ENCODE results near the gene FBXO41.
"Not testable (repeated sequence)": the region's sequence is repeated elsewhere in the genome, so short reads cannot be mapped to it uniquely, and the experiment has no call there.

Gene FBXO41

DNA sequence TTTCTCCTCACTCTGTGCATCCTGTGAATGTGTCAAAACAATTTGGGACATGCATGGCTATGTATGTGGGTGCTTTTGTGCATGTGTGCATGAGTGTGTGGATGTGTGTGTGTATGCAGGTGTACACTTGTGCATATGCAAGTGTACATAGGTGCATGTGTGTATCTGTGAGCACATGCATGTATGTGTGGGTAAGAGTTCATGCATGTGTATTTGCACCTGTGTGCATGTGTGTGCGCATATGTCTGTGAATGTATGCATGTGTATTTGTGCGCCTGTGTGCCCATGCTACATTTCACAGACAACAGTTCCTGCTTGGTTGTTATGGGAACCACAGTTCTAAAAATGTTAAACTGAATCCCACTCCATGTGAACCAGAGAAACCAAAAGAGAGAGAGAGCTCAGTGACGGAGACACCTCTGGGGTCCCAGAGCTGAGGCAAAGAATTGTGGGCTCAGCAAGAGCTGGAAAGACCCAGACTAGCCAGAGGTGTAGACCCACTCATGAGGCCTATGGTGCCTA lies 1.9 kb upstream of the FBXO41 start:
- DNase-seq (ENCODE audit: low read depth) = no peak

DNA sequence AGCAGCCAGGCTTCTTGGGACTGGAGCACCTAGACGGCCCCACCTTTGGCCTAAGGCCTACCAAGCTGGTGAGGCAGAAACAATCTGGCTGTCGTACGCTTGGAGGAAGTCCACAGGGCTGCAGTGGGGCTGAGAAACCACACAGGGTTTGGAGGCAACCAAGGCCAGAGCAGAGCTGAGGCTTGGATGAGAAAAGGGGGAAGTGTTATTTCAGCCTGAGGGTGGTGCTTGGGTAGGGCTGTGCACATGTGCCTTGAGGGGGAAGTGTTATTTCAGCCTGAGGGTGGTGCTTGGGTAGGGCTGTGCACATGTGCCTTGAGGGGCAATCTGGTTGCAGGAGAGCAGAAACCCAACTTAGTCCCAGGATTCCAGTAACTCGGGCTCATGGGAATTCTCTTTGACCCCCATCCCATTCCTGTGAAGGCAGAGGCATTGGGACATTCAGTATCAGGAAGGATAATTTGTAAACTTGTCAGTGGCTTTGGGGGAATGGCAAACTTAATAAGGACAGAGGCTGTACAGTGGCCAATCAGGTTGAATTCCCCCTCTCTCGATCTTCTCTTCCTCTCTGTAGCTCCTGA lies 971 bp upstream of the FBXO41 start:
- no peak for DNase-seq (ENCODE audit: low read depth)

DNA sequence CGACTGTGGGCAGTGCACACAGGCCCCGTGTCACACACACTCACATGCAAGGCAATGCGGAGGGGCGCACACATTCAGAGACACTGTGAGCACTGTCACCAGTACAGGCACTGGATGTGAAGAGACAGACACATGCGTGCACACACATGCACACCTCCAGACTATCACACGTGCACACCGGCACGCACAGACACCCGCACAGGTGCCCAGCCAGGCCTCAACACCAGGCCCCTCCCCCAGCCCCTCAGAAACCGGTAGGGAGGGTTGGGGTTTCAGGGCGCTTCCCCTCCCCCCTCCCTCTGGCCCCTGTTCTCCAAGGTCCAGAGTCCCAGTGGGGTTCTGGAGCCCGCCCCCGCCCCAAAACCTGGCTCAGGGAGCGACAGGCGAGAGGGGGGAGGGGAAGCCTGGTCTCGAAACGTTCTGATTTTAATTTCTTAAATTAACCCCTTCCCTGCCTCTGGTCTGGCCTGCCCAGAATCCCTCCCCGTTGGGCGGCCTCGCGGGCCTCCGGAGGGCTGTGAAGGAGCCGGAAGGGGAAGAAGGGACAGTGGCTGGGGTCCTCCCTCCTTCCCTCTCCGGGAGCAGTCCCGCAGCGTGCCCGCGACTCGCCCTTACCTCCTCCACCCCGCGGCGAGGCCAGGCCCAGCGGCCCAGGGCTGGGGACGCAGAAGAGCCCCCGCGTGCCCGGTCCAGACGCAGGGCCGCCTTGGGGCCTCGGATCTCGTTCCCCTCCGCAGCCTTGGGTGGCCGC lies 558 bp downstream of the FBXO41 start:
- DNase-seq (ENCODE audit: low read depth) = no peak

DNA sequence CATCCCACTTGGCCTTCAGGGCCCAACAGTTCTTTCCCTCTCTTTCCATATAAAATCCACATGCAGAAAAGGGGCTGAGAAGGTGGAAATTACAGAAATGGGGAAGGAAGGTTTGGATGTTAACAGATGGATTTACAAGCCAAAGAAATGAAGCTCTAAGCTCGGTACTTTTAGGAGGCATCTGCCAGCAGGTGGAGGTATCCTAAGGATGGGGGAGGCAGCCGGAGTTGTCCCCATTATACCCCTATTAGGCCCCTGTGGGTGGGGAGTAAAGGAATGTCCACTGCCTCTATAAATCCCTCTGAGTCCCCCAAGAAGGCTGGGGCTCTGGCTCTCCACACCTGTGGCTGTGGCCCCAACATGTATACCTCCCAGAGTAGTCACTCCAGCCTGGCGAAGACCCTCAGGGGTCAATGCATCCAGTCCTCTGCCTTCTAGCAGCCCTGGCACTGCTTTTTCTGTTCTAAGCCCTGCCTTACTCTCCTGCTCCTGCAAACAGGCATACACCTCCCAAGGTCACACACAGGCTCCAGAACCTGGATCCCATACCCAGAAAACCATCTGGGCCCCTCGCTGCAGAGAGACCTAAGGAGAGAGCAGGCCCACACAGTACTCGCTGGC lies 1.2 kb downstream of the FBXO41 start:
- DNase-seq (ENCODE audit: low read depth) = no peak

DNA sequence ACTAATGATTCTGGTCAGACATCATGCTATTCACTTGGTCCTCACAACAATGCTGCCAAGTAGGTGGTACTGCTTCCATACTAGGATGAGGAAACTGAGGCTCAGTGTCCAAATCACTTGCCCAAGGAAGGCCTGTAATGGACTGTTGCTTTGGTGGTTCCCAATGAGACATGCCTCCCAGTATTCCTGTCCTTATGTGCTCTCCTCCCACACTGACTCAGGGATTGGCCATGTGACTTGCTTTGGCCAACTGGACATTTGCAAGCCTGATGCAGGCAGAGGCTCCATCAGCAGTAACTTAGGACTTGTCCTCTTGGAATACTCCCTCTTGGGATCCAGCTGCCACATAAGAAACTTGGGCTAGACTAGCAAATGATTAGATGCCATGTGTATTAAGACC lies 3.0 kb downstream of the FBXO41 start:
- DNase-seq (ENCODE audit: low read depth) = no peak

DNA sequence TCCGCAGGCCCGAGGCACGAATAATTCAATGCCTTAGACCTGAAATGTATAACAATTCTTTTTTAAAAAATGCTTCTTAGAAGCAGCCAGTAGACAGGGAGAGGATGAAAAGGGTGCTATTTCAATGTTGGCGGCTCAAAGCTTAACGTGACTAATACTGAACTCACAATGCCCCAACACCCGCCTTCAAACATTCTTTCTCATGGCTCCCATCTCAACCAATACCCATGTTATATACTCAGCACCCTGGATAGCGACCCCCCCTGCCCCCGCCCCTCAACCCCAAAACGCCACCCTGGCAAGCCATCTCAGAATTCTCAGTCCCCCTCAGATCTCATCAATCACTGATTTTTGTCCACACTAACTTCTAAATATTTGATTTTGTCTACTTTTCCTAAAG lies 4.4 kb downstream of the FBXO41 start:
- no peak for DNase-seq (ENCODE audit: low read depth)

DNA sequence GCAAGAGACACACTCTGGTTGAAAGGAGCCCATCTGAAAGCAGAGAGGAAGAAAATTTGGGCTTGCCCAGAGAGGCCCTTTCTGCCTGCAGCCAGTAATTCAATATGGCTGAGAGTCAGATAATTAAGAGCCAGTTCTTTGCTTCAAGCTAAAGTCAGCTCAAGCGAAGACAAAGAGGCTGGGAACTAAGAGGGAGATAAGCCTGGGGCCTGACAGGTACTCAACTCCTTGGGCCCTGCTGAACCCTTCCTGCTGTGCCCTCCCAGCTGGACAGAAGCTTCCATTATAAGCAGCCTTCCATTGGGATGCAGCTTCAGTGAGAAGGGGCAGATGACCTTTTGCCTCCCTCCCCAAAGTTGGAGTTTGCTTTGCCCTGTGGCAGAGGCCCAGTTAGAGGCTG lies 12.0 kb downstream of the FBXO41 start:
- DNase-seq (ENCODE audit: low read depth) = no peak

DNA sequence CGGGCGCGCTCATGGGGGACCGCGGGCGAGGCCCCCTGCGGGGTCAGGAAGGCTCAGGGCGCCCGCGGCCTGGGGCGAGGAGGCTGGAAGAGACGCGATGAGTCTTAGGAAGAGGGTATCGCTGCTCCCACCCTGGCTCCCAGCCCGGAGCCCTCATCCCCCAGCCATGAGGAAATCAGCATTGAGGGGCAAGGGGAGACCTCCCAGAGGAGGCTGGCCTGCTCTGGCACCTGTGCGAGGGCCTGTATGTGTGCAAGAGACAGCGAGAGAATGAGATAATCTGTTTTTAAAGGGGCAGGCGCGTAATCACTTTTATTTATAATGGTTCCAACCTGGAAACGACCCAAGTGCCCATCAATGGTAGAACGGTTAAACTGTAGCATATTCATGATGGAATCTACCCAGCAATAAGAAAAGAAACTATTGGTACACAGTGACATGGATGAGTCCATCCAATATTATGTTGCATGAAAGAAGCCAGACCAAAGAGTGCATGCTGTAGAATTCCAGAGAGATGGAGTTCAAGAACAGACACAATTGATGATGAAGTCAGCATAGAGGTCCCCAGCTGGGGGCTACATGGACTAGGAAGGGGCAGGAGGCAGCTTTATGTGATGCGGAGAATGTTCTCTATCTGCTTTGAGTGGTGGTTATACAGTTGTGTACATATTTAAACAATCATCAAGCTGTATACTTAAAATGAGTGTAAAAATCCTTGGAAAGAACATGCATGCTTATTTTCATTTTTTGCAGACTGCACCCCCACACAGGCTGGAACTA lies 14.4 kb downstream of the FBXO41 start:
- DNase-seq (ENCODE audit: low read depth) = no peak

DNA sequence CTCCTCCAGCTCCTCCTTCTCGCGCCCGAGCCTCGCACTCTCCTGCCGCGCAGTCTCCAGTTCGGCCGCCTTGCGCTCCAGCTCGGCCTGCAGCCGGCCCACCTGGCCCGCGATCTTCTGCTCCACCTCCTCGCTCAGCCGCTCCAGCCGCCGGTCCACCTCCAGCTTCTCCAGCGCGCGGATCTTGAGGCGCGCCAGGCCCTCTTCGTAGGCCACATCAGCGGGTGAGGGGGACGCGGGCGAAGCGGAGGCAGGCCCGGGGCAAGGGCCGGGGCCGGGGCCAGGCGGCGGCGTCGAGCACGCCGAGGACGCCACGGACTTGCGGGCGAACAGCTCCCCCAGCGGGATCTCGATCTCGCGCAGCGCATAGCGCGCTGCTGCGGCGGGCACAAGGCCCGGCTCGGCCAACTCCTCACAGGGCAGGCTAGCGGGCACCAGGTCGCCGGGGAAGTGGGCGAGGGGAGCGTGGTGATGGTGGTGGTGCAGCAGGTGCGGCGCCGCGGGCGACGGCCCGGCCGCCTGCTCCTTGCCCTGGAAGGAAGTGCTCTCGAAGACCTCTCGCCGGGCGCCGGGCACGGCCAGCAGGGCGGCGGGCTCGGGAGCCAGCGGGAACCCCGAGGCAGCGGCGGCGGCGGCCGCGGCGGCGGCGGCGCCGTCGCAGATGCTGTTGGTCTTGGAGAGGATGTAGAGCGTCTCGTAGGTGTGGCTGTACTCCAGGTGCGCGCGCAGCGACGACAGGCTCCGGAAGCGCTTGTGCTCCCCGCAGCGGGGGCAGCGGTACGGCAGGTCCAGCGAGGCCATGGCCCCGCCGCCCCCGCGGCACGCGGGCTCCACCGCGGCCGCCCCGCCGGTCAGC lies 15.2 kb downstream of the FBXO41 start:
- peak; percentile 60 for DNase-seq (ENCODE audit: low read depth)

DNA sequence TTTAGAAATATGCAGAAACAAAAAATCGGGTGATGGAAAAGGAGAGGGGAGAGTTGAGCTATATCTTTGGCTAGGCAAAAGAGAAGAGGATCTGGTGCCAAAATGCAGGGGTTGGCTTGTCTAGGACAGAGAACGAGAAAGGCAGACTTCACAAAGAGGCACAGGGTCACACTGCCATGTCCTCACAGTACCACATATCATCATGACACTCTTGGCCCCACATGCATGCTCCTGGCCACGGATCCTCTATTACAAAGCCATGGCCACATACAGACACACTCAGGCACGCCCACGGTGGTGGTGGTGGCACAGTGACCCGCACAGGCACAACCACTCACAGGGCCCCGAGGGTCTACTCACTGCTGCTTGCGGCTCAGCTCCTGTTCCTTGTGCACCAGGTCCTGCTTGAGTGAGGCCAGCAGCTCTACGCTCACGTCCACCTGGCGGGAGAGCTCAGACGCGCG lies 15.9 kb downstream of the FBXO41 start:
- DNase-seq (ENCODE audit: low read depth) = no peak

DNA sequence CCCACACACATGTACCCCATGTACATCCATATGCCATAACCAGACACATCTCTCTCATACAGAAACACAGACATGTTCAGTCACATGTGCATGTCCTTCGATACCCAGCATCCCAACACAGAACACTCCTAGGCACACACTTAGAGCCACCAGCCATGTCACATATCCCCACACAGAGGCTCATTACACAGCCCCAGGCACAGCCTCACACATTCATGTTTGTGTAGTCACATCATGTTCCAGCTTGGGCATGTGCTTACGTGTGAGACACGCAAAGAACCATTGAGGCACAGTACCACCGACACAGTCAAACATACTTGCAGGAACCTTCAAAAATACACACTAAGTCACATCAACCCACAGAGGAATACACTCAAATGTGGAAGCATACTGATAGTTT lies 17.3 kb downstream of the FBXO41 start:
- no peak for DNase-seq (ENCODE audit: low read depth)

DNA sequence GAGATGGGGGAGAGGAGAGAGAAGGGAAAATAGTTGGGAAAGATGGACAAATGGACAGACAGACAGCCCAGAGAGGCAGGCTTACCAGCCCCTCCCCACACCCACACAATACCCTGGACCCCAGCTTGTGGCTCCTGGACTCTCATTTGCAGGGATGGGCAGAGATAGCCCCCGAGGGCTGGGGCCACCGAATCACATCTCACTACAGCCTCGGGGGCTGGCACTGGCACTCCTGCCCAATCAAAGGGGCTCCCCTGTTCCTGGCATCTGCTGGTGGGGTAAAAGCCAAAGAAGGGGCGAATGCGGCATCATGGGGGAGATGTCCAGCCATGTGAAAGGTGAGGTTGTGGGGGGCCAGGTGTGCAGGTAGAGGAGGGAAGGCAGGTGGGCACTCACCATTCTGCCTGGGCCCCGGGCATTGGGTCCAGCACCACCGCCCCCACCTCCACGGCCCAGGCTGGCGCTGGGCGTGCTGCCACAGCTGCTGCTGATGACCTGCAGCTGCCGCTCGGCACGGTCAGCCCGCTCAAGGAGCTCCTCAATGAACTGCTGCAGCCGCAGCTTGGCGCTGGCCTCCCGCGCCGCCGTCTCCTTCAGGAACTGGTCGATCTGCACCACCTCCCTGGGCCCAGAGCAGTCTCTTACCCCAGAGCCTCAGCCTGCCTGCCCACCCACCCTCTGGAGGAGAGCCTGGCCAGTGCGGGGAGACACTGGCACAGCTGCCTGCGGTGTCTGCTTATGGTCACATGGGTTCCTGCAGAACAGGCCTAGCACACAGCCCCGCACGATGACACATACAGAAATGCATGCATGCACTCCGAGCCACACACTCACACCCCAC lies 18.0 kb downstream of the FBXO41 start:
- no peak for DNase-seq (ENCODE audit: low read depth)

DNA sequence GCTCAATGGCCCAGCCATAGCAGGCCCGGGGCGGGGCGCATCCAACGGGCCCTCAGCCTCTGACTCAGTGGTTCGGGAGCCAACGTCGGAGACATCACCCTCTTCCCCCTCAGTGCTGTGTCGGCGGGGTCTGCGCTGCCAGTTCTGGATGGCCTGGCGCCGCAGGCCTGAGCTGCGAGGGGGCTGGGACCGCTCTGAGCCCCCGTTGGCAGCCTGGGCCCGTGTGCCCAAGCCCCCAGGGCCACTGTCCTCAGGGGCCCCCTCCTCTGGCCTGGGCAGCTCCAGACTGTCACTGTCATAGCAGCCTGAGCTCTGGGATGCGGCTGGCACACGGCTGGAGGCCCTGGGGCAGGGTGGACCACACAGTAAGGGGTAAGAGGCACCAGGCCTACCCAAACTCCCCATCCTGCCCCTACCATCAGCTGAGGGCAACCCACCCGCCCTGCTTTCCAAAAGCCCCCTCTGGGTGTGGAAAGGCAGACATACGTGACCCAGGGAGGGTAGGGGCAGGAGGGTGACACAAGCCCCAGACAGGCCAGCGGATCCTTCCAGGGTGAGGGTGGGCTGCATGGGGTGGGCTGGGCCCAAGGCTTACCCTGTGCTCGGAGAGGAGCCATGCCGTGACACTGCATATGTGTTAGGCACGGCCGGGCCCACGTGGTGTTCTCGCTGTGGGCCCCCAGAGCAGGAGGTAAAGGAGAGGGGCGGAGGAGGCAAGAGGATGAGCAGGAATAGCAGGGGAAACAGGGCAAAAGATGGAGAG lies 18.8 kb downstream of the FBXO41 start:
- DNase-seq (ENCODE audit: low read depth) = no peak

DNA sequence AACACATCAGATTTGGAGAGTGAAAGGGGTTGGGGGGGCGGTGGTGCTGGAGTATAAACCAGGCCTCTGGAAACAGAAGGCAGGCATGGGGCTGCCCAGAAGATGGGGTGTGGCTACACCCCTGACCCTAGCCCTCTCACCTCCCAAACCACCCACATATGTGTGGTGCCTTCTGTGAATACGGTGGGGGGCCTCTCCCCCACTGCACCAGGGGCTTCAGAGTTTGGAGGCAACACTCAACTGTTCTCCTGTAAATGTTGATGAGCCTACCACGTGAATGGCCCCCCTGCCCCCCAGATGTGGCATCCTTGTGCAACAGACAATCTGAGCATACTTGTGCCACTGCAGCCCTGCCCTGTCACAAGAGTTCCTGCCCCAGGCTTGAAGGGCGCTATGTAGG lies 19.5 kb downstream of the FBXO41 start:
- no peak for DNase-seq (ENCODE audit: low read depth)

DNA sequence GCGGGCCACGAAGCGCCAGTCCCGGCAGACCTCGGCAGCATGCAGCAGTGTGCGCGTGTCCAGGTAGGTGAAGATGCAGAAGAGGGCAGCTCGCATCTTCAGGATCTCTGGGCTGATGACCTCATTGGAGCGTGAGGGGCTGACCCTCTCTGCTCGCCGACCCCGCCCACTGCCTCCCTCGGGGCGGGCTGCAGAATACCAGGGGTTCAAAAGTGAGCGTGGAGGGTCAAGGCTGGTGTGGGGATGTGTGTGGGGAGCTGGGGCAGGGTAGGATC lies 20.0 kb downstream of the FBXO41 start:
- DNase-seq (ENCODE audit: low read depth) = no peak

DNA sequence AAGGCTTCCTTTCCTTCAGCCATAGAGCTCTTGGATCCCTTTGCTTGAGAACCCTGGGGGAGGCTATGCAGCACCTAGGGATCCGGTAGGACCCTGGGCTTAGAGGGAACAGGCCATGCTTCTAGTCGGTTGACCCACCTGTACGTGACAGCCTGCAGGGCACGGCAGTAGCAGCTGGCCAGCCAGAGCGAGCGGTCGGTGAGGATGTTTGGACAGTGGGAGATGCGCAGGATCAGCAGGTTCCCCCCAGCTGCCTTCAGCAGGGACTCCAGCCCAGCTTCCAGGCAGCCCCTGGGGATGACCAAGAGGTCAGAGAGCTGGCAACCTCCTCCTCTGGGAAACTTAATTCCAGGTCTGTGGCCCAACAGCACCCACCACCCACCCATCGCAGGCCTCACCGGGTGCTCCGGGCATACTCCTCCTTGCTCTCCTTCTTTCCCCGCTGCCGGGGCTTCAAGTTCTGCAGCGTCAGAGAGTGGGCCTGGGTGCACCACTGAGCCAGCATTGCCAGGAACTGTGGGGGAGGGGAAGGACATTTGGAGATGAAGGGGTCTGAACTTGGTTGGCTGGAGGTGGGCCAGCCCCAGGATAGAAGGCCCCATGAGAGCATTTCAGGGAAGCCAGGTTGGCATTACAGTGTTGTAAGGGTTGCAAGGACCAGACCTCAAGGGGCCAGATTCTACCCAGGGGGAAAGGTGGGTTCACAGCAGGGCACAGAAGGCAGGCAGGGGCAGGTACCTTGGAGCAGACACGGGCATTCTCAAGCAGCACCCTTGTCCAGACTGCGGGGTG lies 20.5 kb downstream of the FBXO41 start:
- no peak for DNase-seq (ENCODE audit: low read depth)

DNA sequence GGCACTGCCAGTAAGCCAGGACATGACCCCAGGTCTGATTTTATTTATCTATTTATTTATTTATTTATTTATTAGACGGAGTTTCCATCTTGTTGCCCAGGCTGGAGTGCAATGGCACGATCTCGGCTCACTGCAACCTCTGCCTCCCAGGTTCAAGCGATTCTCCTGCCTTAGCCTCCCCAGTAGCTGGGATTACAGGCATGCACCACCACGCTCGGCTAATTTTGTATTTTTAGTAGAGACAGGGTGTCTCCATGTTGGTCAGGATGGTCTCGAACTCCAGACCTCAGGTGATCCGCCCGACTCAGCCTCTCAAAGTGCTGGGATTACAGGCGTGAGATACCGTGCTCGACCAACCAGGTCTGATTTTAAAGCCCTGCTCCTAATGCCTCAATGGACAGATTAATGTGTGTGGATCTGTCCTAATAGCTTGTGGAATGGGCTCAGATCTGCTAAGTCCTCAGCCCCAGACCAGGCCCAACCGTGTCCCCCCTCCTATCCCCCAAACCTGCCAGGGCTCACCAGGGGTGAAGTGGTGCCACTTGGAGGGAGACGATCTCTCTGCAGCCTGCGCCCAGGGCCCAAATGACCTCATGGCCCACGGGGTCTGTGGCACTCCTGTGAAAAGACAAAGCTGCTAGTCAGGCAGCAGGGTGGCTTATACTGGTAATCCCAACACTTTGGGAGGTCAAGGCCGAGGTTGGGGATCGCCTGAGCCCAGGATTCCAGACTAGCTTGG lies 21.4 kb downstream of the FBXO41 start:
- DNase-seq (ENCODE audit: low read depth) = not testable (repeated sequence)

DNA sequence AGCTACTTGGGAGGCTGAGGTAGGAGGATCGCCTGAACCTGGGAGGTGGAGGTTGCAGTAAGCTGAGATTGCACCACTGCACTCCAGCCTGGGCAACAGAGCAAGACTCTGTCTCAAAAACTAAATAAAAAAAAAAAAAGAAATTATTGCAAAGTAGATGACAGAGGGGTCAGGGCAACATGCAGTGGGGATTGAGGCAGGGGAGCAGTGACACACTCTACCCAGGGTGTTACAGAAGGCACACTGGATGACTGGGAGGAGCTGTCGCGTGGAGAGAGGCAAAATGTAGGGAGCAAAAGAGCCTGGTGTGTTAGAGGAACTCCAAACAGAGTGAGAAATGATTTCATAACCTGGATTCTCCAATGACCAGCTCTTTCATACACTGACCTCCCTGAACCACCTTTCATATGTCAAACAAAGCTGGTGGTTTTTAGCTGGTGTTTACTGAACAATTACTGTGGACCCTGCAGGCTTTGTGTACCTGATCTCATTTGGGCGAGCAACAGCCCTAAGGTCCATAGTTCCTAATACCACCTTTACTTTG lies 22.1 kb downstream of the FBXO41 start:
- DNase-seq (ENCODE audit: low read depth) = no peak
